ENCODE data around the gene NEIL1.
"Not testable (repeated sequence)": the region's sequence is repeated elsewhere in the genome, so short reads cannot be mapped to it uniquely, and the experiment has no call there.

Gene NEIL1

DNA sequence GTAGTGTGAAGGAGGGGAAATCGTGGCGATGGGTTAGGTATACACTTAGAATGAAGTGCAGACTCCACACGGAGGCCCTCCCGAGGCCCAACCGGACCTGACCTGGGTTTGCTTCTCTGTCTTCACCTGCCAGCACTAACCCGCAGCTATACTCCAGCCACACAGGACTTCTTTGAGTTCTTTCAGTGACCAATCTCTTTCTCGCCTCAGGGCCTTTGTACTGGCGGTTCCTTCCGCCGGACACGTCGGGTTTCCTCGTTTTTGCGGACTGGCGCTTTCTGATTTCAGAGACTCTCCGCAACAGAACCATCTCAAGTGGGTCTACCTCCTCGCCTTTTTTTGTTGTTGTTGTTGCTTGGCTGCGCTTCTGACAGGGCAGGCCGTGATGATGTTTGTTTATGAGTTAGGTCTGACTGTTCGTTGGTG, at the start of gene NEIL1:
TSS of gene NEIL1 (plus strand) at position 244 of the 426 bp plus-strand sequence. CDS start 1,867 bp downstream, outside the sequence.
- DNase-seq (ENCODE audit: insufficient read length, low spot score) (no peak), FAIRE-seq (no peak)

- not testable (repeated sequence) for DNase-seq (ENCODE audit: insufficient read length, low spot score); FAIRE-seq
Measured at GRCh38 chr15:75298541-75299310, 48.1 kb upstream of the NEIL1 start.

GRCh38 chr15:75299311-75299688, 47.5 kb upstream of the NEIL1 start:
- not testable (repeated sequence) for FAIRE-seq; DNase-seq (ENCODE audit: insufficient read length, low spot score)

- not testable (repeated sequence) for DNase-seq (ENCODE audit: insufficient read length, low spot score); FAIRE-seq
Measured at GRCh38 chr15:75300026-75300425, 46.8 kb upstream of the NEIL1 start.

GRCh38 chr15:75302318-75302717, 44.5 kb upstream of the NEIL1 start:
- FAIRE-seq (no peak), DNase-seq (ENCODE audit: insufficient read length, low spot score) (no peak)

DNA sequence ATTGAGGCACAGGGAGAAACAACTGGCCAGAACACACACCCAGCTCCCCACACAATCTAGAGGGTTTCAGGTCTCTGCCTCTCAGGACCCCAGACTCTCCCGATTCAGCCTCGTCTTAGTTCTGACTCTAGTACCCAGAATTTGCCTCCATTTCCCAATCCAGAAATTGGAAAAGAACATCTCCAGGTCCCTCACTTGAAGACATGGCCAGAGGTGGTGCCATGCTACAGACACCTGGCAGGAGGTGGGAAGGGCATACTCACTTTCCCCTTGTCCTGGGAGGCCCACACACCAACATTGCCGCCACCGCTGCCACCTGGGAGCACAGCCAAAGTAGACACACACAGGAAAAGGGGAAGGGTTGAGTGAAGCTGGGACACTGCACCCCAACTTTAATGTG, 44.1 kb upstream of the NEIL1 start:
- DNase-seq (ENCODE audit: insufficient read length, low spot score); FAIRE-seq: not testable (repeated sequence)

GRCh38 chr15:75306188-75306587, 40.7 kb upstream of the NEIL1 start:
- DNase-seq (ENCODE audit: insufficient read length, low spot score), result no peak
- no peak for FAIRE-seq

- peak; percentile 58 for FAIRE-seq
- DNase-seq (ENCODE audit: insufficient read length, low spot score), result peak; percentile 55
Measured at GRCh38 chr15:75307778-75308390, 39.0 kb upstream of the NEIL1 start.

GRCh38 chr15:75309711-75310110, 37.1 kb upstream of the NEIL1 start:
- FAIRE-seq, result no peak

GRCh38 chr15:75312548-75312947, 34.3 kb upstream of the NEIL1 start:
- not testable (repeated sequence) for DNase-seq (ENCODE audit: insufficient read length, low spot score); FAIRE-seq

More at GRCh38 chr15:75309711-75310110, 37.1 kb upstream of the NEIL1 start:
- DNase-seq (ENCODE audit: insufficient read length, low spot score), result no peak

DNA sequence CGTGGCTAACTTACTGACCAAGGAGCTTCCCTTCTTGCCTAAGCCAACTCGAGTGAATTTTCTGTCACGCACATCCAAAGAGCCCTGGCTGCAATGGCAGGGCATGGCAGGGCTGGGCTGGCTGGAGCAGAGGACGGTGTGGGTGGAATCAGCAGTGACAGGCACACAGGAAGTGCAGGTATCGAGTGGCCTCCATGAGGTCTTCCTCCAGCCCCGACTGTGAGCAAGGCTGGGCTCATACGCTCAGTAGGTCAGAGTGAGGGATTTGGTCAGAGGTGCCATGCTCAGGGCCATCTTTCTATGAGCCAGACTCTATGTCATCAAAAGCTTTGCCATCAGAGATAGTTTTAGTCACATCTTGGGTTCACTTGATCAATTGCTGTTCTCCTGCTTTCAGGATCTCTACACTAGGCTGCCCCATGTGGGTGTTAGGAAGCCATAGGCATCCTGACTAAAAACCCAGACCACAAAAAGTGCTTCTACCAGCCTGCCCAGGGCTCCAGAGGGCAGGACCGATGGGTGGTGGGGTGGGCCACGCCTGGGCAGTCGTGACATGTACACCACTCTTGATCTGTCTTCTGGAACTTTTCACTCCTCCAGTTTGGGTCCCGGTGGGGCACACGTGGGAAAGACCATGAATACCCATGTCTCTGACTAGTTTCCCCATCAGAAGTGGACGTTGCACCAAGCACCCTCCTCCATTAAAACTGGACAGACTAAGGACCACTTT, 33.6 kb upstream of the NEIL1 start:
- DNase-seq (ENCODE audit: insufficient read length, low spot score), result no peak
- no peak for FAIRE-seq

DNA sequence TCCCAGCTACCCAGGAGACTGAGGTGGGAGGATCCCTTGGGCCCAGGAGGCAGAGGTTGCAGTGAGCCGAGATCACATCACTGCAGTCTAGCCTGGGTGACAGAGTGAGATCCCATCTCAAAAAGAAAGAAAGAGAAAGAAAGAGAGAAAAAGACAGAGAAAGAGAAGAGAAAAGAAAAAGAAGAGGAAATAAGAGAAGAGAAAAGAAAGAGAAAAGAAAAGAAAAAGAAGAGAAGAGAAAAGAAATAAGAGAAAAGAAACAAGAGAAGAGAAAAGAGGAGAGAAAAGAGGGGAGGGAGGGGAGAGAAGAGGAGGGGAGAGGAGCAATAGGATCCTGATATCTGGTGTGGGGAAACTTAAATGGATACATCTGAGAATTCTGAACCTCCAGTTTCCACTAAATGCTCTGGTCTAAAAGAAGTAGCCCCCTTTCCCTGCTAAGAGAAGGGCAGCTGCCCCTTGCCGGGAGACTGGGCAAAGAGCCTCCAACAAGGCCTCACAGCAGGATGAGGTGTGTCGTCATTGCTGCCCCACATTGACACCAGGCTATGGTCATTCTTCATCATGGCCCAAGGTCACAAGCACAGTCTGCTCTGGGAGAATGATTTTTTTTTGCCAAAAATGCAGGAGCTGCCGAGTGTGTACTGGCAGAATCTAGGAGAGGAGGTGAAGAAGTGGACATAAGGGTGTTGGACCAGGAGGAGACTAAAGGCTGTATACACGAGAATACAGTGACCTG, 32.1 kb upstream of the NEIL1 start:
- no peak for DNase-seq (ENCODE audit: insufficient read length, low spot score)
- FAIRE-seq, result no peak

- not testable (repeated sequence) for DNase-seq (ENCODE audit: insufficient read length, low spot score); FAIRE-seq
Measured at GRCh38 chr15:75319231-75319897, 27.5 kb upstream of the NEIL1 start.

DNA sequence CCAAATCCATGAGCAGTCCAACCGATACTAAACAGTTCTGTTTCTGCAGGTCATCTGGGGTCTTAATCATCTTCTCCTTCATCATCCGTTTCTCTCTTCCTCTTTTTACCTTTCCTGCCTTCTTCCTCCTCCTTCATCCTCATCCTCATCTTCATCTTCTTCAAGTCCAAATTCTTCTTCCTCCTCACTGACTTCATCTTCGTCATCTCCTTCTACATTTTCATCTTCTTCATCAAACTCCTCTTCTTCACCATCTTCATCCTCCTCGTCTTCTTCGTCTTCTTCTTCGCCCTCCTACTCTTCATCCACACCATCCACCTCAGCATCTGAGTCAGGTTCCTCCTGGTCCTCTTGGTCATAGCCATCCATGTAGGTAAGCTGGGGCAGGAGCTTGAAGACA, 25.1 kb upstream of the NEIL1 start:
- FAIRE-seq, result no peak
- DNase-seq (ENCODE audit: insufficient read length, low spot score), result no peak

DNA sequence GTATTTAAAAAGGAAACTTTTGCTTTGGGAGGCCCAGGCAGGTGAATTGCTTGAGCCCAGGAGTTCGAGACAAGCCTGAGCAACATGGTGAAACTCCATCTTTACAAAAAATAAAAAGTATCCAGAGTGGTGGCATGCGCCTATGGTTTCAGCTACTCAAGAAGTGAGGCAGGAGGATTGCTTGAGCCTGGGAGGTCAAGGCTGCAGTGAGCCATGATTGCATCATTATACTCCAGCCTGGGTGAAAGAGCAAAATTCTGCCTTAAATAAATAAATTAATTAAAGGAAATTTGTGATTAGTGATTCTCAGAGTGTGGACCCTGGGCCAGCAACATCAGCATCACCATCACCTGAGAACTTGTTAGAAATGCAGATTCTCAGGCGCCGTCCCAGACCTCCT, 20.9 kb upstream of the NEIL1 start:
- FAIRE-seq (no peak), DNase-seq (ENCODE audit: insufficient read length, low spot score) (no peak)

- no peak for DNase-seq (ENCODE audit: insufficient read length, low spot score)
- no peak for FAIRE-seq
Measured at GRCh38 chr15:75327005-75327404, 19.8 kb upstream of the NEIL1 start.

DNA sequence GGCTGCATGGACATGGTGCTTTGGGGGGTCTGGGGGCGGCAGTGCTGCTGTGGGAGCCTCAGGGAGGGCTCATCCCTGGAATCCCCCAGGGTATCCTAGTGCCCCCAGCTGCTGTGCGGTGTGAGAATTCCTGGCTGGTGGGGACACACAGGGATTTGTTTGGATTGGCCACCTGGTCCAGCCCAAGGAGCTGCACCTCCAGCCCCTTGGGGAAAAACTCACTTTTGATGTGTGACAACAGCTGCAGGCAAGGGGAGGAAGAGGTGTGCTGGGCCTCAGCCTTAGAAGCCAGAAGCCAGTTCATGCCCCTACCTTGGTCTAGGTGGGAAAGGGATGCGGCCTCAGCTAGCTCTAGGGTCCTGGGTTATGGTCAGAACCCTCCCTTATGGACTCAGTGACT, 19.3 kb upstream of the NEIL1 start:
- FAIRE-seq, result no peak
- DNase-seq (ENCODE audit: insufficient read length, low spot score), result no peak

- no peak for FAIRE-seq
Measured at GRCh38 chr15:75328493-75329314, 18.1 kb upstream of the NEIL1 start.

GRCh38 chr15:75329571-75329970, 17.3 kb upstream of the NEIL1 start:
- no peak for FAIRE-seq

More at GRCh38 chr15:75328493-75329314, 18.1 kb upstream of the NEIL1 start:
- DNase-seq (ENCODE audit: insufficient read length, low spot score), result no peak

More at GRCh38 chr15:75329571-75329970, 17.3 kb upstream of the NEIL1 start:
- DNase-seq (ENCODE audit: insufficient read length, low spot score), result no peak

All from HTR-8/SVneo (cell line).